K562 (cell line): ENCODE results near the gene SERPING1.

ENCODE experiments used
- NR2C1 ChIP-seq, 2 experiments: fragments of 450-650 bp; IDR thresholded peaks; 2 replicates each; pipeline ENCODE4 v1.6.1; 2017; ENCODE audit warnings: mild to moderate bottlenecking in 2 of 2, antibody characterized with exemption in 1 of 2, inconsistent platforms in 1 of 2, missing compliant biosample characterization in 1 of 2, missing genetic modification characterization in 1 of 2
- TF ChIP-seq, protein P1 (sequence below): fragments of 450-650 bp; conservative IDR thresholded peaks from 2 replicates; pipeline ENCODE4 v1.6.1; 2016; ENCODE audit warnings: missing genetic modification characterization, low read depth, mild to moderate bottlenecking, control low read depth, missing compliant biosample characterization
- TF ChIP-seq, protein P2 (sequence below), 3 experiments: IDR thresholded peaks in 2 of 3; conservative IDR thresholded peaks in 1 of 3; 2 replicates each; pipeline ENCODE4 v1.5.1; 2011 to 2012; ENCODE audit warnings: low read length in 3 of 3, mild to moderate bottlenecking in 3 of 3, control low read depth in 2 of 3, improper control_type of control experiment in 1 of 3, inconsistent platforms in 1 of 3, low read depth in 1 of 3, mixed read lengths in 1 of 3, moderate library complexity in 1 of 3; ENCODE audit not compliant: insufficient read depth in 2 of 3

DNA sequence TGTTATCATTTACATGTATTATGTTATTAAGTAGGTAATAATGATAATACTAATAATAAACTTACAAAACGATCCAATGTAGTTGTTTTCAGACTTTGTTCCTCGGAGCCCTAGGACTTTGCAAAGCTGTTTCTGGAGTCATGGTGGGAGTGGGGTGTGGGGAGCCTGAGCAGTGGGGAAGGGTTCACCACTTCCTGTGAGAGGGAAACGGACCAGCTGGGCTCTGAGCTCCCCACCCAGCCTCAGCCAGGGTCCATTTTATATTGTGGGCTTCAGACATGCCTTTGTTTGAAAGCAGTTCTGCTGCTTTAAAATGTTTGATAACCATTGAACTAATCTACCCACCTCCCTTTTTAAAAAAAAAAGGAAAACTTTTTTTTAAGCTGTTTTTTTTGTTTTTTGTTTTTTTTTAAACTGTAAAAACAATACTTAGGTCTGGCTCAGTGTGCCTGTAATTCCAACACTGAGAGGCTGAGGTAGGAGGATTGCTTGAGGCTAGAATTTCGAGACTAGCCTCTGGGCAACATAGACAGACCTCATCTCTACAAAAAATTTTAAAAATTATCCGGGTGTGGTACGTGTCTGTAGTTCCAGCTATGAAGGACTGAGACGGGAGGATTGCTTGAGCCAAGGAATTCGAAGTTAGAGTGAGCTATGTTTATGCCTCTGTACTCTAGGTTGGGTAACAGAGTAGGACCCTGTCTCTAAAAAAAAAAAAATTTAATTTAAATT lies 7.0 kb downstream of the SERPING1 start:
- no peak for TF ChIP-seq NR2C1 (IDR thresholded peaks at IDR 0.05)
- TF ChIP-seq NR2C1 (tag; IDR thresholded peaks at IDR 0.05), result no peak
- TF ChIP-seq, protein P1, sequence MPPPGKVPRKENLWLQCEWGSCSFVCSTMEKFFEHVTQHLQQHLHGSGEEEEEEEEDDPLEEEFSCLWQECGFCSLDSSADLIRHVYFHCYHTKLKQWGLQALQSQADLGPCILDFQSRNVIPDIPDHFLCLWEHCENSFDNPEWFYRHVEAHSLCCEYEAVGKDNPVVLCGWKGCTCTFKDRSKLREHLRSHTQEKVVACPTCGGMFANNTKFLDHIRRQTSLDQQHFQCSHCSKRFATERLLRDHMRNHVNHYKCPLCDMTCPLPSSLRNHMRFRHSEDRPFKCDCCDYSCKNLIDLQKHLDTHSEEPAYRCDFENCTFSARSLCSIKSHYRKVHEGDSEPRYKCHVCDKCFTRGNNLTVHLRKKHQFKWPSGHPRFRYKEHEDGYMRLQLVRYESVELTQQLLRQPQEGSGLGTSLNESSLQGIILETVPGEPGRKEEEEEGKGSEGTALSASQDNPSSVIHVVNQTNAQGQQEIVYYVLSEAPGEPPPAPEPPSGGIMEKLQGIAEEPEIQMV (tag), result no peak
- TF ChIP-seq, protein P2, sequence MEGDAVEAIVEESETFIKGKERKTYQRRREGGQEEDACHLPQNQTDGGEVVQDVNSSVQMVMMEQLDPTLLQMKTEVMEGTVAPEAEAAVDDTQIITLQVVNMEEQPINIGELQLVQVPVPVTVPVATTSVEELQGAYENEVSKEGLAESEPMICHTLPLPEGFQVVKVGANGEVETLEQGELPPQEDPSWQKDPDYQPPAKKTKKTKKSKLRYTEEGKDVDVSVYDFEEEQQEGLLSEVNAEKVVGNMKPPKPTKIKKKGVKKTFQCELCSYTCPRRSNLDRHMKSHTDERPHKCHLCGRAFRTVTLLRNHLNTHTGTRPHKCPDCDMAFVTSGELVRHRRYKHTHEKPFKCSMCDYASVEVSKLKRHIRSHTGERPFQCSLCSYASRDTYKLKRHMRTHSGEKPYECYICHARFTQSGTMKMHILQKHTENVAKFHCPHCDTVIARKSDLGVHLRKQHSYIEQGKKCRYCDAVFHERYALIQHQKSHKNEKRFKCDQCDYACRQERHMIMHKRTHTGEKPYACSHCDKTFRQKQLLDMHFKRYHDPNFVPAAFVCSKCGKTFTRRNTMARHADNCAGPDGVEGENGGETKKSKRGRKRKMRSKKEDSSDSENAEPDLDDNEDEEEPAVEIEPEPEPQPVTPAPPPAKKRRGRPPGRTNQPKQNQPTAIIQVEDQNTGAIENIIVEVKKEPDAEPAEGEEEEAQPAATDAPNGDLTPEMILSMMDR (IDR thresholded peaks at IDR 0.05 in 2 of 3, conservative IDR thresholded peaks at IDR 0.05 in 1 of 3; ENCODE audit: insufficient read depth in 2 of 3, low read depth in 1 of 3, low read length in 3 of 3), result no peak
